NCI-H460 (cell line): Measurements from ENCODE around the gene EPB41L5. TPM values are rescaled to one million over a fixed set of nuclear protein-coding genes. Genes with fewer than 3 reads are reported as not detected.

Experiments used
- DNase-seq: peaks from one replicate; pipeline ENCODE4 v3.0.0-alpha.2; 2016; ENCODE audit warnings: low read depth; ENCODE audit errors: extremely low read depth
- small RNA-seq, 2 experiments: library from RNA; depleted of rRNA; stranded (forward); fragments of <200 nt; gene quantifications; one replicate each; pipeline ENCODE3, GENCODE V24; 2014
- total RNA-seq: library from RNA; depleted of rRNA; stranded (reverse); fragments of >200 nt; shearing (Covaris generic); gene quantifications from 2 replicates; pipeline ENCODE4 v1.2.3, GENCODE V29; 2014; rRNA removed

The EPB41L5 gene
- total RNA-seq, 1 experiment from 2014 or later, result 21.9 TPM

- no peak for DNase-seq
Observed at GRCh38 chr2:120222186-120223033, 209.5 kb downstream of the EPB41L5 start.

DNA sequence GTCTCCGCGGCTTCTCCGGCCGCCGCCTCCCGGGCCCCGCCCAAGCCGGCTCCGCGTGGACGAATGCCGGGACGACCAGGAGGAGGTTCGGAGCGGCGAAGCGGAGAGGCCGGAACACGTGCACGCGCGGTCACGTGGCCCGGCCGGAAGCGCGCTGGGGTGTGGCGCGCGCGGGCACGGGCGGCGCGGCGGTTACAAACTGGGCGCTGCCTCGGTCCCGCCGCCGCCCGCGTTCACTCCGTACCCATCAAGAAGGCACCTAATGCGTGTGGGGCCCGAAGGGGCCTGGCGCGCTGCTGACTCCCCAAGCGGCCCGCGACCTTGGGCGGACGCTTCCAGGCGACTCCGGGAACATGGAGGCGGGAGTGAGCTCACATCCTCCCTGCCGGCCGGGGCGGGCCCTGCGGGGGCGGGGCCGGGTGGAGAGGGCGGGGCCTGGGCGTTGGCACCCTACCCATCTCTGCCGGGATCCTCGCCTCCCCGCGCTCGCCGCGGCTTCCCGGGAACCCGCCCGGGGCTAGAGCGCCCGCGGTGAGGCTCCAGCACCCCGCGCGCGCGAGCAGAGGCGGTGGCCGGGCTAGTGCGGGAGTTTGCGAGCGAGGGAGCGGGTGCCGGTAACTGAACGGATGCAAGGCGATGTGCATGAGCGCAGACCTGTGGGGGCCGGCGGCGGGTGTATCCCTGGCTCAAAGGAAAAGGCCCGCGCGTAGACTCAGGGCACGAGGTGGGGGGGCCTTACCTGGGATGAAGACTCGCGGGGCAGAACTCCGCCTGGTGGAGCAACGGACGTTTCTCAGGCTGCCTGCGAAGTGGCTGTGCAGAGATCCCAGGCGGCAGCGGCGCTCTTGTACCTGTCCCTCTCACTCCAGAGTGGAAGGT lies 210.4 kb downstream of the EPB41L5 start, which contains the start of gene TMEM185B:
TMEM185B (minus strand) TSS at position 367 of the 879 bp plus-strand sequence. CDS start 424 bp downstream, outside the sequence.
- peak; percentile 82 for DNase-seq

DNA sequence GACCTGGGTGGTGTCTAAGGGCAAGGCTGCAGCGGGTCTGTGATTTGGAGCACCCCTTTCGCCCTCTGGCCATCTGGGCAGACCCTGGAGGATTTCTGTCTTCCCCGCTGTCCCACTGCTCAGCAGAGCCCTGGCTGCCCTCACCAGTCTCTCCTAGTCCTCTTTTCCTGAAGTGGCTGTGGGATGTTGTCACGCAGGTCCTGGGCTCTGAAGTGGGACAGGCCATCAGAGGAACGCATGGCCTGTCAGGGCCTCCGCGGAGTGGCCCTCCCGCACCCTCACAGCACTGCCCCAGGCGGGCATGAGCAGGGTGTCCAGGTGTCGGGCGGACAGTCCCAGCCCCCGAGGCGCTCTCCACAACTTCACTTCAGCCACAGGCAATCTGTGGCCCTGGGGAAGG lies 211.4 kb downstream of the EPB41L5 start:
- no peak for DNase-seq

- no peak for DNase-seq
Observed at GRCh38 chr2:120224735-120225548, 212.1 kb downstream of the EPB41L5 start.

- no peak for DNase-seq
Observed at GRCh38 chr2:120225549-120226065, 212.7 kb downstream of the EPB41L5 start.

DNA sequence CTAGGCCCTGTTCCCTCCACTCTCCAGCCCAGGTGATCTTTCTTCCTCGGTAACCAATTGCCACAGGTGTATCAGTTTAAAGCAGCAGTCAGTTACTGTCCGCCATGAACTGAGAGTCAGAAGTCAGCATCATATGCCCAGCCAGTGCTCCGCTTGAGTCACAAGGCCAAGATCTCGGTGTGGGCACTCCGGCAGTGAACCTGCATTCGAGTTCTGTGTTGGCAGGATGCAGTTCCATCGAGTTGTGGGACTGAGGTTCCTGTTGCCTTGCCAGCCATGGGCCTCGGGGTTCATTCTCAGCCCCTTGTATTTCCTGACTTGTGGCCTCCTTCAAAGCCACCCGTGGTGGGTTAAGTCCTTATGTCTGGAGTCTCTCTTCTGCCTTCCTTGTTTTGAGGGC lies 213.4 kb downstream of the EPB41L5 start:
- DNase-seq, result no peak

DNA sequence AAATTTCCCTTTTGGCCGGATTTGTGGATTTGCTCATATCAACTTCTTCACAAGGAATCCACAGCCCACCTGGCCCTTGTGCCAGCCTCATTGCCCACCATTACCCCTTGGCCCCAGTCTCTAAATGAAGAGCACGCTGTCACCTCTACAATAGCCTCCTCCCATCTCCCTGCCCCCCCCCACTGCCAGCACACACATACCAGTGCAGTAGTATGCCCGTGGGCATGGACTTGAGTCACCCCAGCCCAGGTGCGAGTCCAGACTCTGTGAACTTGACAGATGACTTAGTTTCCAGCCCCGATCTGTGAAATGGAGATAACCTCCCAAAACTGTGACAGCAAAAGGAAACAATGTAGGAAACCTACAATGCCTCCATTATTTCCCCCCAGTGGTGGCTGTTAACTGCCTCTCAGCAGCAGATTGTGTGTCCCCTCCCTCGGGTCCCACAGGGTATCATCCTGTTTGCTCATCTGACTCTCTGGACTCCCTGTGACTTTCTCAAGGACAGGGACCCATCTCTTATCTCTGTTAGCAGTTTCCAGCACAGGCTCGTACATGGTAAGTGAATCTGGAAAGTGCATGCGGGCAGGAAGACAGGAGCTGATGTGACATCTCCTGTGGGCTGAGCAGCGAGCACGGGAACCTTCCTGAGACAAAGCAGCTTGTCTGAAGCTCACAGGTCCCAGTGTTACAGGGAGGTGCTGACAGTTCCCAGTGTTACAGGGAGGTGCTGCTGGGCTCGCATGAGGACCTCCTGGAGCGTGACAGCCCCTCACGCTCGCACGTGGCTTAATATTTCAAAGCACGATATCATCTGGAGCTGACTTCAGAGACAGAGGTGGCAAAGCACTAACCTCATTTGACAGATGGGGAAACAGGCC lies 214.5 kb downstream of the EPB41L5 start:
- no peak for DNase-seq

- DNase-seq, result no peak
Observed at GRCh38 chr2:120228503-120228902, 215.6 kb downstream of the EPB41L5 start.

Small RNA genes lying within 50 kb of the gene (small RNA-seq; reads per million reads assigned to genes)
- gene MTND4LP14, result 0 reads per million in 2 experiments
- 0 reads per million in 2 experiments for gene RF00019

Other genes with a start within 250 kb of the EPB41L5 start
- 48.7 and 53.8 TPM in 2 replicates for gene TMEM185B, start 210.3 kb downstream of the EPB41L5 start, total RNA-seq
- gene RALB, start 239.8 kb downstream of the EPB41L5 start, total RNA-seq, result 38.2 and 45.6 TPM in 2 replicates